Activated T-helper 1 cell treated with anti-CD3 and anti-CD28 coated beads, Interleukin-12 subunit alpha, Interleukin-12 subunit beta, Interleukin-2, Interleukin-4 antibody, amounts not matched to agents 30 ng/mL and 10 ng/mL and 1 ng/mL, durations not matched to agents 14 hours and 24 hours and 36 hours (primary cell): ENCODE results near the gene TPI1. TPM values are rescaled to one million over a fixed set of nuclear protein-coding genes. Genes with fewer than 3 reads are reported as not detected.

ENCODE experiments used
- DNase-seq: peaks from one replicate; pipeline ENCODE4 v3.0.0; 2021; ENCODE audit warnings: low spot score
- H3K27ac Mint-ChIP-seq: one replicate; pipeline ENCODE4 v1.8.0; 2021; ENCODE audit warnings: mild to moderate bottlenecking, mixed read lengths
- H3K27me3 Mint-ChIP-seq: one replicate; pipeline ENCODE4 v1.8.0; 2022; ENCODE audit warnings: mild to moderate bottlenecking, moderate library complexity, mixed read lengths; ENCODE audit not compliant: insufficient read depth
- H3K36me3 Mint-ChIP-seq: one replicate; pipeline ENCODE4 v1.8.0; 2021; ENCODE audit warnings: low read depth, mixed read lengths
- H3K4me1 Mint-ChIP-seq: one replicate; pipeline ENCODE4 v1.8.0; 2021; ENCODE audit warnings: low read depth, mixed read lengths
- H3K4me3 Mint-ChIP-seq: one replicate; pipeline ENCODE4 v1.8.0; 2021; ENCODE audit warnings: mild to moderate bottlenecking, moderate library complexity, mixed read lengths
- H3K9me3 Mint-ChIP-seq: one replicate; pipeline ENCODE4 v1.8.0; 2021; ENCODE audit warnings: mixed read lengths
- intact Hi-C: fragments of 100-400 bp; cut with micrococcal nuclease; formaldehyde crosslinking; loops from one replicate; pipeline ENCODE4 v1.15.1; 2024
- total RNA-seq: library from RNA; stranded (reverse); gene quantifications from 2 replicates; pipeline ENCODE4 v1.2.3, GENCODE V29; 2022

Gene TPI1
- 1,427 and 1,438 TPM in 2 replicates for total RNA-seq

DNA sequence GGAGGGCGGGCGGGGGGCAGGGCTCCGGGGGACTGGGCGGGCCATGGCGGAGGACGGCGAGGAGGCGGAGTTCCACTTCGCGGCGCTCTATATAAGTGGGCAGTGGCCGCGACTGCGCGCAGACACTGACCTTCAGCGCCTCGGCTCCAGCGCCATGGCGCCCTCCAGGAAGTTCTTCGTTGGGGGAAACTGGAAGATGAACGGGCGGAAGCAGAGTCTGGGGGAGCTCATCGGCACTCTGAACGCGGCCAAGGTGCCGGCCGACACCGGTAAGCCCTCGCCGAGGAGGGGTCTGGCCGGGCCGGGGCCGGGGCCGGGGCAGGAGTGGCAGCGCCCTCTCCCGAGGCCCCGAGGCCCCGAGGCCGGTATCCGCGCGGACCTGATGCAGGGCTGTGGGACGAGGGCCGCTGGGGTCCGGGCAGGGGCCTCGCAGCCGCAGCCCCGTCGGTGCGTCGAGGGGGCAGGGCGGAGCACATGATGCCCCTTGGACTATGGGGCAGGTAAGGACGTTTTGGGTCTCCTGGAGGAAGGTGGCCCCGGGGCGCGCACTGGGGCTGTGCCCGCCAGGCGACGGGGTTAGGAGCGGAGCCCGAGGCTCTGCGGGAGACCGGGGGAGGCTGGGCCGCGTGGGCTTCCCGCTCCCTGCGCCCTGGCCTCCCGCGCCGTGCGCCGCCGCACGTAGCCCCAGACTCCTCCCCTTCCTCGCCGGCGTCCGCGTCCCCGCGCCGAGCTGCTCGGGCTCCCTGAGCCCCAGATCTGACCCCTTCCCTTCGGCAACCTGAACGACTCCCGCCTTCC is at the start of gene TPI1:
TSS of gene TPI1 (plus strand) at position 119 of the 798 bp plus-strand sequence. CDS start at position 155, 36 bp downstream.
- H3K36me3 Mint-ChIP-seq = peaks cover 65% of the 10 kb centered on the region
- H3K4me1 Mint-ChIP-seq = peaks cover 53% of the 10 kb centered on the region
- no peaks in the 10 kb centered on the region for H3K9me3 Mint-ChIP-seq
- peak within 1 kb of the TSS; percentile 99 for H3K27ac Mint-ChIP-seq
- peak; percentile 75 for DNase-seq
- intact Hi-C loops = loop anchor here (1.0 to 5.0 kb wide), 6 partner anchors 15 to 260 kb away; partner anchors contain the start of genes CHD4, ING4, LPCAT3 and MLF2
- peak within 1 kb of the TSS; percentile 96 for H3K4me3 Mint-ChIP-seq
- H3K27me3 Mint-ChIP-seq = no peaks in the 10 kb centered on the region

DNA sequence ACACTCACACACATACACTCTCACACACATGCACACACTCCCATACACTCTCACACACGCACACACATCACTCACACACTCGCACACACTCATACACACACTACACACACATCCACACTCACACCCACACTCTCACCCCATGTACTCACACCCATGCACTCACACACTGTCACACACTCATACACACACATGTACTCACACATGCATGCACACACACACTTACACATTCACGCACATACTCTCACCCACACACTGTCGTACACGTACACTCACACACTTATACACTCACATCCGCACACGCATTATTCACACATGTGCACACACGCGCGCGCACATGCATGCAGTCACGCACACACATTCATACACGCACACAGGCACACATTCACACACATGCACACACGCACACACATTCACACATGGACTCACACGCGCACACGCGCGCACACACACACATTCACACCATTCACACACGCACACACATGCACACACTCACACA is 49.6 kb upstream of the TPI1 start:
- H3K27ac Mint-ChIP-seq = peak overlapping the region; percentile 45
- H3K27me3 Mint-ChIP-seq = peaks cover 6% of the 10 kb centered on the region
- H3K36me3 Mint-ChIP-seq = peaks cover 58% of the 10 kb centered on the region
- DNase-seq = no peak
- no peak overlapping the region for H3K4me3 Mint-ChIP-seq
- intact Hi-C loops = no loop called here
- H3K9me3 Mint-ChIP-seq = no peaks in the 10 kb centered on the region
- peaks cover 12% of the 10 kb centered on the region for H3K4me1 Mint-ChIP-seq

- Mint-ChIP-seq H3K27ac (no peak overlapping the region), H3K27me3 (peaks cover 8% of the 10 kb centered on the region), H3K36me3 (peaks cover 58% of the 10 kb centered on the region), H3K9me3 (no peaks in the 10 kb centered on the region), H3K4me3 (no peak overlapping the region), H3K4me1 (peaks cover 17% of the 10 kb centered on the region)
- intact Hi-C loops = no loop called here
- no peak for DNase-seq
Measured at GRCh38 chr12:6818222-6818621, 49.1 kb upstream of the TPI1 start.

GRCh38 chr12:6818645-6819044 is 48.7 kb upstream of the TPI1 start:
- Mint-ChIP-seq H3K4me3 (no peak overlapping the region), H3K36me3 (peaks cover 53% of the 10 kb centered on the region), H3K27me3 (peaks cover 8% of the 10 kb centered on the region), H3K27ac (no peak overlapping the region), H3K4me1 (peaks cover 17% of the 10 kb centered on the region), H3K9me3 (no peaks in the 10 kb centered on the region)
- intact Hi-C loops = no loop called here
- DNase-seq = no peak

- no peak for DNase-seq
- peaks cover 47% of the 10 kb centered on the region for H3K36me3 Mint-ChIP-seq
- H3K4me3 Mint-ChIP-seq = no peak overlapping the region
- H3K27me3 Mint-ChIP-seq = peaks cover 12% of the 10 kb centered on the region
- no peaks in the 10 kb centered on the region for H3K9me3 Mint-ChIP-seq
- H3K27ac Mint-ChIP-seq = no peak overlapping the region
- intact Hi-C loops = no loop called here
- peaks cover 17% of the 10 kb centered on the region for H3K4me1 Mint-ChIP-seq
Measured at GRCh38 chr12:6819106-6820030, 48.0 kb upstream of the TPI1 start.

DNA sequence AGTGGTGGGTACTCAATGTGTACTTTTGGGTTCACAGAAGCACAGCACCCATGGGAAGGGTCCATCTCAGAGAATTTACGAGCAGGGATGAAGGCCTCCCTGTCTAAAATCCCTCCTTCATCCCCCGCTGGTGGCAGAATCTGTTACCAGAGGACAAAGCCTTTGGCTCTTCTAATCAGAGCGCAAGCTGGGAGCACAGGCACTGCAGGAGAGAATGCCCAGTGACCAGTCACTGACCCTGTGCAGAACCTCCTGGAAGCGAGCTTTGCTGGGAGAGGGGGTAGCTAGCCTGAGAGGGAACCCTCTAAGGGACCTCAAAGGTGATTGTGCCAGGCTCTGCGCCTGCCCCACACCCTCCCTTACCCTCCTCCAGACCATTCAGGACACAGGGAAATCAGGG is 47.2 kb upstream of the TPI1 start:
- Mint-ChIP-seq H3K36me3 (peaks cover 40% of the 10 kb centered on the region), H3K4me3 (no peak overlapping the region), H3K9me3 (no peaks in the 10 kb centered on the region), H3K27ac (no peak overlapping the region), H3K4me1 (peaks cover 19% of the 10 kb centered on the region), H3K27me3 (peaks cover 19% of the 10 kb centered on the region)
- no peak for DNase-seq
- intact Hi-C loops = no loop called here

DNA sequence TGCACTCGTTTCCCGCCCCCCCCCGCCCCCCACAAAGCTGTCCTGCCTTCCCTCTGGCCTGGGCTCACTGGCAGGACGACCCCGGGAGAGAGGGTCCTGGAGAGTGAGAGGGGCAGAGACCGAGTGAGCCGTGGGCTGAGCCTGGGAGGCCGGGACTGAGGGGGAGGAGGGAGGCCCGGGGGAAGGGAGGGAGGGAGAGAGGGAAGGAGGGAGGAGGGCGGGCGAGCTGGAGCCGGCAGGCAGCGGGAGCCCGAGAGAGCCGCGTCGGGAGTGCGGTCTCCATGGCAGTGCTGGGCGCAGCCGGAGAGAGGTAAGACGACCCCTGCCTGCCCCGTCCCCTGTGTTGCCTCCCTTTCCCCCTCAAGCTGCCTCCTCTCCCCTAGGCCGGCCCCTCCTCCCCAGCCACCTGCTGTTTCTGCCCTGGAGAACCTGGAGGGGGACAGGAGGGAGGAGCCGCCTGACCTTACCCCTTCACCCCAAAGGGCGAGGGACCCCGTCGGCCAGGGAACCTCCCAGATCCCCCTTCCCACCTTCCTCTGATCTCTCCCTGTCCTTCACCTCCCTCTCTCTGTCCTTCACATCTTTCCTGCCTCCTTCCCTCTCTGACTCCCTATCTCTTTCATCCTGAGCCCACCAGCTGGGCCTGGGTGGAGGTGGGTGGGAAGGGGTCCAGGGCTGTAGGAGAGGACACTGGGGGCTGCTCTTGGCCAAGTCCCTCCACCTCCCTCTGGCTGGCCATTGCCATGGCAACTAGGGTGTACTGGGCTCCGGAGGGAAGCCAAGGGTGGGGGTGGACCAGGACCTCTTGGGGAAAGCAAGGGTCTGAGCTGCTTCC is 45.5 kb upstream of the TPI1 start, which contains the start of gene GPR162:
TSS of gene GPR162 (plus strand) at position 231 of the 835 bp plus-strand sequence. CDS start 2,078 bp downstream, outside the sequence.
- peaks cover 29% of the 10 kb centered on the region for H3K27me3 Mint-ChIP-seq
- intact Hi-C loops = no loop called here
- peaks cover 27% of the 10 kb centered on the region for H3K4me1 Mint-ChIP-seq
- no peak for DNase-seq
- H3K4me3 Mint-ChIP-seq = peak within 1 kb of the TSS; percentile 28
- H3K27ac Mint-ChIP-seq = peak within 1 kb of the TSS; percentile 53
- H3K36me3 Mint-ChIP-seq = peaks cover 27% of the 10 kb centered on the region
- H3K9me3 Mint-ChIP-seq = no peaks in the 10 kb centered on the region

DNA sequence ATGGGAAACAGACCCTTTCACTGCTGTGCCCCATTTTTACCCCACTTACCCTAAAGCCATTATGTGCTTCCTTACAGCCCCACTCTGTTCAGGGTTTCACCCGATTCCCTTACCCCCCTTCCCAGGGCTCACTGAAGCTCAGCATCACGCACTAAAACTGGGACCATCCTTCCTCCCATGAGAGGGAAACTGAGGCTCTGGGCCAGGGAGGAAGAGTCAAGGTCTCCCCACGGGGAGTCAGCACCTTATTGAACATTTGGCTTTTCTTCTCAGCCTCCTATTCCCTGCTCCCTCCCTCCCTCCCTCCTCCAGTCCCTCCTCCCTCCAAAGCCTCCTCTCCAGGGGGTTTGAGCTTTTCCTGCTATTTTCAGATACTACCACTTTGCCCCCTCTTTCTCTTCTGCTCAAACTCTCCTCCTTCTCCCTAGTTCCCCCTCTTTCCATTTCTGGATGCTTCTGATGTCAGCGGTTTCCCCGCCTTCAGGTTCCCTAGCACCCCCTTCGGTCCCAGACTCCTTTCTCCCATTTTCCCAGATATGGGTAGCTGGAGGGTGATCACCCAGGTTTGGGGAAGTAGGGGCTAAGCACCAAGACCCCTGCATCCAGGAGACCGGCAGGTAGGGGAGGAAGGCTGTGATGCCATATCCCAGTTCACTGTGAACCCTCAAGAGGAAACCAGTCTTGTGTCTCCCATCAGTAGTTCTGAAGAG is 44.8 kb upstream of the TPI1 start:
- H3K27me3 Mint-ChIP-seq = peaks cover 32% of the 10 kb centered on the region
- DNase-seq = no peak
- H3K4me1 Mint-ChIP-seq = peaks cover 32% of the 10 kb centered on the region
- H3K36me3 Mint-ChIP-seq = peaks cover 23% of the 10 kb centered on the region
- H3K4me3 Mint-ChIP-seq = no peak overlapping the region
- intact Hi-C loops = no loop called here
- H3K9me3 Mint-ChIP-seq = no peaks in the 10 kb centered on the region
- peak overlapping the region; percentile 53 for H3K27ac Mint-ChIP-seq

DNA sequence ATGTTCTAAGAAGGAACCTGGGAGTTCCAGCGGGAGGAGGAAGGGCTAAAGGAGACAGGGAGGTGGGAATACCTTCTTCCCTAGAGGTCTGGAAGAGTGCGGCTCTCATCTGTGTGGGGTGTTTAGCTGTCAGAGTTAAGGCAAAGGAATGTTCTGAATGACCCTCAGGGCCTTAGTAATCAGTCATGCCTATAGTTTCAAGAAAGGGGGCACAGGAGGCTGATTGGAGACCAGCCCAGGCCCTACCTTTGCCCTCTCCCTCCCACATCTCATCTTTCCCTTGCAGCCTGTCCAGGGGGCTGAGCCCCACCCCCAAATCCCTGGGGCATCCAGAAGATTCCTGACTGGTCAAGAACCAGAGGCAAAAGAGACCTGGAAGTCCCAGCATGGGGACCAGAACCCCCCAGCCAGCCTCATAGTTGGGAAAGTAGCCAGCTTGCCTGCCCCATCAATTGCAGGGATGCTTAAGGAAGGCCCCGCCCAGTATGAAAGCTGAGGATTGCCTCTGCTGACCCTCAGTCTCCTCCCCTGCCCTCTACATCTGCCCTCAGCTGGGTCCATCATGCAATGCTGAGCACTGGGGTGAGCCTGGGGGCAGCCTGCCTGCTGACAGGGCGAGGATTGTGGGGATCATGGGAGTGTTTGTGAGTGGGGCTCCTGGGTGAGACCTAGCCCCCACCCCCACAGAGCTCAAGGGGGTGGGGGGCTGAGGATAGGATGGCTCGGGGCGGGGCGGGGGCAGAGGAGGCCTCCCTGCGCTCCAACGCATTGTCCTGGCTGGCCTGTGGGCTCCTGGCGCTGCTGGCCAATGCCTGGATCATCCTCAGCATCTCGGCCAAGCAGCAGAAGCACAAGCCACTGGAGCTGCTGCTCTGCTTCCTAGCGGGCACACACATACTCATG is 43.9 kb upstream of the TPI1 start:
- H3K4me1 Mint-ChIP-seq = peaks cover 39% of the 10 kb centered on the region
- DNase-seq = no peak
- no peak overlapping the region for H3K27ac Mint-ChIP-seq
- H3K4me3 Mint-ChIP-seq = no peak overlapping the region
- H3K9me3 Mint-ChIP-seq = no peaks in the 10 kb centered on the region
- peaks cover 35% of the 10 kb centered on the region for H3K27me3 Mint-ChIP-seq
- intact Hi-C loops = loop anchor here (2.0 kb wide), 1 partner anchor 135 kb away; the partner anchor contains the start of gene ZNF384
- H3K36me3 Mint-ChIP-seq = peaks cover 16% of the 10 kb centered on the region

- H3K4me1 Mint-ChIP-seq = peaks cover 44% of the 10 kb centered on the region
- H3K9me3 Mint-ChIP-seq = no peaks in the 10 kb centered on the region
- peaks cover 11% of the 10 kb centered on the region for H3K36me3 Mint-ChIP-seq
- H3K27me3 Mint-ChIP-seq = peaks cover 39% of the 10 kb centered on the region
- no peak for DNase-seq
- no peak overlapping the region for H3K4me3 Mint-ChIP-seq
- intact Hi-C loops = loop anchor here (2.0 kb wide), 1 partner anchor 135 kb away; the partner anchor contains the start of gene ZNF384
- no peak overlapping the region for H3K27ac Mint-ChIP-seq
Measured at GRCh38 chr12:6824085-6824775, 43.1 kb upstream of the TPI1 start.
